Immature natural killer cell (primary cell): Measurements from ENCODE around the gene ADCY3. TPM values are rescaled to one million over a fixed set of nuclear protein-coding genes. Genes with fewer than 3 reads are reported as not detected.

Source experiments
- DNase-seq, 3 donors: peaks; one replicate each; pipeline ENCODE4 v3.0.0; 2022; ENCODE audit warnings: mixed read lengths in 1 of 3
- H3K27ac Mint-ChIP-seq, 6 donors: one replicate each; pipeline ENCODE4 v1.8.0; 2020; ENCODE audit warnings: mixed read lengths in 6 of 6, mild to moderate bottlenecking in 5 of 6, inconsistent platforms in 4 of 6, moderate library complexity in 3 of 6
- H3K27me3 Mint-ChIP-seq, 3 donors: one replicate each; pipeline ENCODE4 v1.8.0; 2020 to 2021; ENCODE audit warnings: low read depth in 3 of 3, mild to moderate bottlenecking in 3 of 3, mixed read lengths in 3 of 3, moderate library complexity in 3 of 3, inconsistent platforms in 1 of 3
- H3K36me3 Mint-ChIP-seq, 3 donors: one replicate each; pipeline ENCODE4 v1.8.0; 2020; ENCODE audit warnings: mixed read lengths in 3 of 3, inconsistent platforms in 2 of 3, mild to moderate bottlenecking in 2 of 3
- H3K4me1 Mint-ChIP-seq, 2 donors: one replicate each; pipeline ENCODE4 v1.8.0; 2020; ENCODE audit warnings: inconsistent platforms in 2 of 2, mild to moderate bottlenecking in 2 of 2, mixed read lengths in 2 of 2, moderate library complexity in 1 of 2
- H3K4me3 Mint-ChIP-seq, 5 donors: one replicate each; pipeline ENCODE4 v1.8.0; 2020; ENCODE audit warnings: mild to moderate bottlenecking in 5 of 5, mixed read lengths in 5 of 5, inconsistent platforms in 3 of 5, moderate library complexity in 3 of 5
- H3K9me3 Mint-ChIP-seq, 6 donors: one replicate each; pipeline ENCODE4 v1.8.0; 2020; ENCODE audit warnings: mild to moderate bottlenecking in 6 of 6, mixed read lengths in 6 of 6, inconsistent platforms in 4 of 6, moderate library complexity in 3 of 6
- polyA plus RNA-seq, 3 donors: library from polyadenylated mRNA; unstranded; fragments of 300-500 nt; fragmentation: Illumina TruSeq; gene quantifications; one replicate each; pipeline ENCODE4 v1.2.3, GENCODE V29; 2021

ADCY3 gene
- polyA plus RNA-seq, 3 donors from 2014 or later: 0.86 to 2.1 TPM; not detected in 1

DNA sequence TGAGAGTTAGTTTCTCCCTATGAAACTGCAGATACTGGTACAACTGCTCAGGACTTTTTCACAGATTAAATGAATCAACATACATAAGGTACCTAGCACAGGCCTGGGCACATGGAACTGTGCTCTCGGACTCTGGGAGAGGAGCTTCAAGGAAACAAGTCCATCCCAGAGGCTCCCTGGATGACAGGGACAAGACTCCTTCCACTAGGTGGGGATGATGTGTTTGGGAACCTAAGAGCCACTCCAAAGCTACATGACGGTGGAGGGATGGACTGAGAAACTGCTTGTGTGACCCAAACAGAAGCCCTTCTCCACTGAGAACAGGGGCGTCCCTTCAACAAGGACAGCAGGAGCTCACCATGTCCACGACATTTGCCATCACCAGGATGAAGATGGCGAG is 89.7 kb downstream of the ADCY3 start:
- H3K36me3 Mint-ChIP-seq: no peaks in the 10 kb centered on the region
- peaks cover 0 to 2% (median 0%) of the 10 kb centered on the region in 6 donors for H3K9me3 Mint-ChIP-seq
- H3K27me3 Mint-ChIP-seq: peaks cover 2 to 4% (median 2%) of the 10 kb centered on the region in 3 donors
- H3K4me3 Mint-ChIP-seq: no peak overlapping the region
- H3K27ac Mint-ChIP-seq: no peak overlapping the region
- peaks cover 19 to 24% of the 10 kb centered on the region in 2 donors for H3K4me1 Mint-ChIP-seq
- DNase-seq: no peak

DNA sequence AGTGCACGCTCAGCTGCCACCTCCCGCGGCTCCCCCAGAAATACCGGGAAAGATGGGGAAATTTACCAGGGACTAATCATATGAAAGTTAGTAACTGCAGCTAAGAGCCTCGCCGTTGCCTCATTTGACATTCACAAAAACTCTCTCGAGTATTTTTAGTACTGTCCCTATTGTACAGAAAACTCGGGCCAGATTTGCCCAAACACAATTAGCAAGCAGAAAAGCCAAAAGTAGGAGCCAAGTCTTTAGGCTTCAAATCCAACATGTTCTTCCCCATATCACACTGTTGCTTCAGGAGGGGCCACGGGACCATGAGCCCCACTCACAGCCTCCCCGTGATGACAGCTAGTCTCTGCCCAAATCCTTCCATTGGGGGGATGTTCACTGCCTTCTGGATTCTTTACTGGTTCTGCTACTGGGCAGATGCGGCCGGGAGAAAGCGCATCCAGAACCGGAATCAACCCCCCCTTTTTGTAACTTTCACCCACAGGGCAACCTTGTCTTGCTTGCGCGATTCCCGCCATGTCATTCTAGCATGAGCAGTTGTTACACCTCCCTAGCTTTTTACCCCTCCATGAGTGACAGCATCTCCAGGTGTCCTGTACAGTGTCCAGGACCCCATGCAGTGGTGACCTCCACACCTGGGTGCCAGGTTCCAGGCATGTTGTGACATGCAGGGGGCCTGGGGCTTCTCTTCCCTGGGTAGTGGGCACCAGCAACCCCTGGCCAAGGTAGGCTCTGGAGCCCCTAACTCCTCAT is 91.6 kb downstream of the ADCY3 start:
- Mint-ChIP-seq H3K9me3 (peaks cover 0 to 2% (median 0%) of the 10 kb centered on the region in 6 donors), H3K27me3 (peaks cover 2 to 3% (median 2%) of the 10 kb centered on the region in 3 donors), H3K27ac (peak overlapping the region in 2 of 6 donors; percentile 2 to 21), H3K4me1 (peaks cover 19 to 24% of the 10 kb centered on the region in 2 donors), H3K36me3 (no peaks in the 10 kb centered on the region), H3K4me3 (no peak overlapping the region)
- no peak for DNase-seq

DNA sequence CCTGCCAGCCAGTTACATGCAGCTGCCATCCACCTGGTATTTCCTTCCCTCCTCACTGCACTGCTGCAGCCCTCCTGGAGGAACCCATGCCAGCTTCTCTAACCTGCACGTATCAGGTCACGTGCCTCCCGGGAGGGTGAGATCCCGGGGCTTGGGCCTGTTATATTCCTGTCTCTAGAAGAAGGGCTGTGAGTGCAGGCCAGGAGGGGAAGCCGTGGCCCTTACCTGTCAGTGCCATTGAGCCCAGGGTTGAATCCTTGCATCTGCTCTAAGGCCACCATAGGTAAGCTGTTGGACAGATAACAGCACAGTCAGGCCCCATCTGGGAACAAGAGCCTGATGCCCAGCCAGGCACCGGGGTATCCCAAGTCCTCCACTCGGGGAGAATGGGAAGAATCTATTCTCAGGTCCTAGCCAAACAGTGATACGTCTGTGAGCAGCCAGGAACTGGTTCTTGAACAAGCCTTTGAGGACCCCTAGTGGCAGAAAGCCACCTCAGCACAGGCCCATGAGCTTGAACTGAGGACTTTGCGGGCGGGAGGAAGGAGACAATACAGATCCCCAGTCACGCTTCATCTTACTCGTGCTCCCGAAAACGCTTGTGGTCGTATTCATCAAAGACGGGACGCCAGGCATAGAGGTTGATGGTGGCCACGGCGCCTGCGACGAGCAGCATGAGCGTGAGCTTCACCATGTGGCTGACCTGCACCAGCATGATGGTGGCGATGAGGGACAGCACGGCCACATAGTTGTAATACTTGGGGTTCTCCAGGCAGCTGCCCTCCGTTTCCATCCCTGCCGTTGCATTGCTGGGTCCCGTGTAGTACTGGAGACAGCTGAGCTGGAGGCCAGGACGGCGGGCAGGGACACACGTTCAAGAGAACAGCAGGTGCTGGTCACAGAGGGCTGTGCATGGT is 92.5 kb downstream of the ADCY3 start:
- DNase-seq: peak; percentile 64 to 75 (median 69)
- H3K27ac Mint-ChIP-seq: peak overlapping the region in 4 of 6 donors; percentile 2 to 46 (median 36)
- H3K27me3 Mint-ChIP-seq: peaks cover 2% of the 10 kb centered on the region in 3 donors
- no peaks in the 10 kb centered on the region for H3K36me3 Mint-ChIP-seq
- H3K4me1 Mint-ChIP-seq: peaks cover 19 to 24% of the 10 kb centered on the region in 2 donors
- peak overlapping the region in 2 of 5 donors; percentile 30 to 32 for H3K4me3 Mint-ChIP-seq
- H3K9me3 Mint-ChIP-seq: peaks cover 0 to 2% (median 0%) of the 10 kb centered on the region in 6 donors

DNA sequence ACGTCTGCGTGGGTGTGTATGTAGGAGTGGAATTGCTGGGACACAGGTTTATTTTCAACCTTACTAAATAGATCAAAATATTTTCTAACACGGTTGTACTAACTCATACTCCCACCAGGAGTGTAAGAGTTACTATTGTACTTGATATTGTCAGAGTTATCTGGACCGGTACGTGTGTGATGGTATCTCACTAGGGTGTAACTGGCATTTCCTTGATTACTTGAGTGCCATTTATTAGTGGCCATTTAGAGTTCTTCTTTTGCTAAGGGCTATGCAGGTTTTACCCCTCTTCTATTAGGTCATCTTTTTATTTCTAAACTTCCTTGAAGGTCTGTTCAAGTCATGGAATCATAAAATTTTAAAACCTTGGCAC is 93.3 kb downstream of the ADCY3 start:
- DNase-seq: no peak
- peaks cover 19 to 24% of the 10 kb centered on the region in 2 donors for H3K4me1 Mint-ChIP-seq
- H3K4me3 Mint-ChIP-seq: peak overlapping the region in 2 of 5 donors; percentile 0 to 32
- no peaks in the 10 kb centered on the region for H3K9me3 Mint-ChIP-seq
- H3K36me3 Mint-ChIP-seq: no peaks in the 10 kb centered on the region
- H3K27ac Mint-ChIP-seq: peak overlapping the region in 2 of 6 donors; percentile 2 to 14
- peaks cover 0 to 2% (median 0%) of the 10 kb centered on the region in 3 donors for H3K27me3 Mint-ChIP-seq

DNA sequence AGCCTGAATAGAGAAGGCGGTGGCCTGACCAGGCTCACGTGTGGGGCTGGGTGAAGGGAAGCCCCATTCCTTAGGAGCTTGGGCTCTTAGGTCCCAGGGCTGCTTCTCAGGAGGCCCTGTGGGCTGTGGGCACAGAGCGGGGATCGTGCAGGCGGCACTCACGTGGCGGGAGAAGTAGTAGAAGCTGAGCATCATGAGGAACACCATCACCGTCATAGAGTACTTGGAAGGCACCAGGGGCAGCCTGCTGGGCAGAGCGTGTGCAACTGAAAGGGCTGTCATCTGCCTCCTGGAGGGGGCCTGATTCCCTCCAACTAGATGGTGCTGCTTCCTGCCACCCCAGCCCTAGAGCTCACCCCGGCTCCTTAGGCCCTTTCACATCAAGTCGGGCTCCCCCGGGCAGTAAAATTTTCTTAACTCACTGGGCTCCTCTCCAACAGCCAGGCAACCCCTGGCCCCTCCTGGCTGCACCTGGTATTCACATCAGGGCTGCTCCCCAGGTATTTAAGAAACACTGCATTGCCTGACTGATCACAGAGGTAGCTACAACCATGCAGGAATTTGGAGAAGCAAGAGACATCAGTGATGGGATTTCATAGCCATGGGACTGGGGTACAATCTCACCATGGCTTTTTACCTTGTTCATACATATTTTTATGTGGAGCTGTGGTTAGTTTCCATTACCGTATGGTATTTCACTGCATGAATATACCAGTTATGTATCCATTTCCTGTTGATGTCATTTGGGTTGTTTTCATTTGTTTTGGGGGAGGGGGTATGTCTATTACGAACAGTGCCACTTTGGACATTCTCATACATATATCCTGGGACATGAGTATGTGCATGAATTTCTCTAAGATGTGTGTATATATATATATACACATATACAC is 93.9 kb downstream of the ADCY3 start:
- DNase-seq: peak in 1 of 3 donors; percentile 12
- Mint-ChIP-seq H3K27ac (peak overlapping the region in 5 of 6 donors; percentile 2 to 65 (median 38)), H3K4me3 (peak overlapping the region in 1 of 5 donors; percentile 0), H3K4me1 (peaks cover 19 to 24% of the 10 kb centered on the region in 2 donors), H3K36me3 (no peaks in the 10 kb centered on the region), H3K27me3 (no peaks in the 10 kb centered on the region), H3K9me3 (no peaks in the 10 kb centered on the region)

DNA sequence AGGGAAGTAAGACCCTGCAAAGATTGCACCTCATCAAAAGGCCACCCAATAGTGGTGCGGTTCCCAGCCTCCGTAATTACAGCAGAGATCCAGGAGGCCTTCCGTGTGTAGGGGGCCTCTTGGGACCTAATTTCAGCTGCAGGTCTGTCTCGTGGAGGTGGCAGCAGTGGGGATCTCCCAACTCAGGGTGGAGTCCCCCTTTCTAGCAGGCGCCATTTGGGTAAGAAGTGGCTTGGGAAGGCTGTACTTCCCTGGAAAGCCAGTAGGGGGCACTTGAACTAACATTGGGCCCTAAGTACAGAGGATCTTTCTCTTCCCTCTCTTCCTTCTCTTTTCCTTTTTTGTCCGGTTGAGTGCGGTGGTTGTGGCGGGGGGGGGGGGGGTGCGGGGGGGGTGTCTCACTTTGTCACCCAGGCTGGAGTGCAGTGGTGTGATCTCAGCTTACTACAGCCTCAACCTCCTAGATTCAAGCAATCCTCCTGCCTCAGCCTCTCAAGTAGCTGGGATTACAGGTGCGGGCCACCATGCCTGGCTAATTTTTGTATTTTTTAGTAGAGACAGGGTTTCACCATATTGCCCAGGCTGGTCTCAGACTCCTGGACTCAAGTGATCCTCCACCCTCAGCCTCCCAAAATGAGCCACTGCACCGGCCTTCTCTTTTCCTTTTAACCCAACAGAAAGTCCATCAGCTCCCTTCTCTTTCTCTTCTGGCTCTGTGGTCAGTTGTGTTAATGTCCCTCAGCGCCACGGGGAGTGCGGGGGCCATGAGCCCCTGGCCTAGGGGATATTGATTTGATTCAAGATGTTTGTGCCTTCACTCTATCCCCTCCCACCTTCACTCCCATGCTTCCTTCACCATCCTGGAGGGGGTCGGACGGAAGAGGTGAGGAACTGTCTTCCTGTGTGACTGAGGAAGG is 94.8 kb downstream of the ADCY3 start:
- H3K27me3 Mint-ChIP-seq: no peaks in the 10 kb centered on the region
- peak overlapping the region in 3 of 6 donors; percentile 2 to 61 (median 38) for H3K27ac Mint-ChIP-seq
- H3K4me1 Mint-ChIP-seq: peaks cover 19 to 24% of the 10 kb centered on the region in 2 donors
- peak in 2 of 3 donors; percentile 11 to 19 for DNase-seq
- H3K9me3 Mint-ChIP-seq: no peaks in the 10 kb centered on the region
- H3K36me3 Mint-ChIP-seq: peaks cover 0 to 8% (median 0%) of the 10 kb centered on the region in 3 donors
- H3K4me3 Mint-ChIP-seq: no peak overlapping the region

DNA sequence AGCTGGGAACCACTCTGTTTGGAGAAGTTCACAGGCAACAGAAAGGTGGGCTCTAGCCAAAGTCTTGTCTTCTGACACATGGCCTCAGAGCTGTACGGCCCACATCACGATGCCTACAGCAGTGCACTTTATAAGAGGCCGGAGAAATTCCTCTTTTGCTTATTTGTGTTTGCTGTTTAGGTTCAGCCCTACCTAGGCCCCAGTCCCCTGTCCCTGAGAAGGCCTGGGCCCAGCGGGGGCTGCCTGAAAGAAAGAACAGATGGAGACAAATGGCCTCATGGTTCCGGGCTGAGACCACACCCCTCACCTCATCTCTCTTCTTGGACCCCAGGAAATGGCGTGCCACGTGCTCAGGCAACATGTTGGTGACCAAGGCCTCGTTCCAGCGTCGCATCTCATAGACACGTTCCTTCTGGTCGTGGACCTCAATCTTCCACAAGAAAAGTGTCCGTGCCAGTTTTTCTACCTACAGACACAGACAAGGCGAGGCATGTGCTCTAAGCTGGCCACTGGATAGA is 95.9 kb downstream of the ADCY3 start:
- no peaks in the 10 kb centered on the region for H3K9me3 Mint-ChIP-seq
- no peak for DNase-seq
- peaks cover 0 to 8% (median 1%) of the 10 kb centered on the region in 3 donors for H3K36me3 Mint-ChIP-seq
- H3K27ac Mint-ChIP-seq: no peak overlapping the region
- no peak overlapping the region for H3K4me3 Mint-ChIP-seq
- no peaks in the 10 kb centered on the region for H3K27me3 Mint-ChIP-seq
- H3K4me1 Mint-ChIP-seq: peaks cover 19 to 24% of the 10 kb centered on the region in 2 donors

DNA sequence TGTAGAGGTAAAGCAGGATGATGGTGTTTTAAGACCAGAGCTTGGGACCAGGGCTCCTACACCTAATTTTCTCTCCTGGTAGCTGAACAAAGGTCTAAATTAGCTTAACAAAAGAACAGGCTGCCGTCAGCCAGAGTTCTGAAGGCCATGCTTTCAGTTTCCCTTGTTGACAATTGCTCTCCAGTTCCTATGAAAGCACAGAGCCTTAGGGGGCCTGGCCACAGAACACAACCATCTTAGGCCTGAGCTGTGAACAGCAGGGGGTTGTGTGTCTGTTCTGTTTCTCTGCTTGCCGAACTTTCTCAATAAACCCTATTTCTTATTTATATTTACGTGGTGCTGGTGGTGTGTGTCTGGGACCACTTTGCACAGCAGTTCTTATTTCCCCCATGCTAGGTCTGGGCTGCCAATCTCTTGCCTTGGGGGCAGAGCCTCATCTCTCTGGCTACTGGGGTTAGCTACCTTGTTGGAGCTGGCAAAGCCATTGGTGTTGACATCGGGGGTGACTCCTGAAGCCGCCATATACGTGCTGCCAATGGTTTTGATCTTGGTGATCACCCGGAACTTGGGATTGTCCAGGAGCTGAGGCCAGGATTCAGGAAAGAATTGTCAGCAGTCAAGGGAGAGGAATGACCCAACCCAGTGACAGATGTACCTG is 97.9 kb downstream of the ADCY3 start:
- no peak for DNase-seq
- no peak overlapping the region for H3K4me3 Mint-ChIP-seq
- no peaks in the 10 kb centered on the region for H3K9me3 Mint-ChIP-seq
- no peaks in the 10 kb centered on the region for H3K27me3 Mint-ChIP-seq
- peaks cover 13 to 16% of the 10 kb centered on the region in 2 donors for H3K4me1 Mint-ChIP-seq
- peak overlapping the region in 3 of 6 donors; percentile 23 to 35 (median 26) for H3K27ac Mint-ChIP-seq
- H3K36me3 Mint-ChIP-seq: peaks cover 9 to 26% (median 9%) of the 10 kb centered on the region in 3 donors

DNA sequence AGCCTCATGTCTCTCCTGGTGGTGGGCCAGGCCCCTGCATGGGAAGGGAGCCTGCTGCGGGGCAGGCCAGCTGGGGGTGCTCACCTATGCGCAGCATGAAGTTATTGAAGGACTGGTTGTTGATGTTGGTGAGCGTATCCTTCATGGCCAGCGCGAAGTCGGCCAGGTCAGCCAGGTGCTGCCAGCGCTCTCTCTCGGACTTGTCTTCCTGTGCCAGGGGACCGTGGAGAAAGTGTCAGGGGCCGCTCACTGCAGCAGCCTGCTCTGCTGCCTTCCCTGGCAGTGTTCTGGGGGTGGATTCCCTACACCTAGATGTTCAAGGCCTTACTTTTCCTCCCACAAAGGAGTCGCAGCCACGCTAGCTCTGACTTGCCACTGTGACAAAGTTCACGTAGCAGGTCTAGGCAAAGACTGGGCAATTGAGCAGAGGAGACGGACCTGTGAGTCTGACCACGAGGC is 98.6 kb downstream of the ADCY3 start:
- Mint-ChIP-seq H3K4me1 (peaks cover 9 to 10% of the 10 kb centered on the region in 2 donors), H3K4me3 (no peak overlapping the region), H3K9me3 (no peaks in the 10 kb centered on the region), H3K36me3 (peaks cover 14 to 32% (median 16%) of the 10 kb centered on the region in 3 donors), H3K27me3 (no peaks in the 10 kb centered on the region), H3K27ac (peak overlapping the region in 2 of 6 donors; percentile 18 to 21)
- no peak for DNase-seq

DNA sequence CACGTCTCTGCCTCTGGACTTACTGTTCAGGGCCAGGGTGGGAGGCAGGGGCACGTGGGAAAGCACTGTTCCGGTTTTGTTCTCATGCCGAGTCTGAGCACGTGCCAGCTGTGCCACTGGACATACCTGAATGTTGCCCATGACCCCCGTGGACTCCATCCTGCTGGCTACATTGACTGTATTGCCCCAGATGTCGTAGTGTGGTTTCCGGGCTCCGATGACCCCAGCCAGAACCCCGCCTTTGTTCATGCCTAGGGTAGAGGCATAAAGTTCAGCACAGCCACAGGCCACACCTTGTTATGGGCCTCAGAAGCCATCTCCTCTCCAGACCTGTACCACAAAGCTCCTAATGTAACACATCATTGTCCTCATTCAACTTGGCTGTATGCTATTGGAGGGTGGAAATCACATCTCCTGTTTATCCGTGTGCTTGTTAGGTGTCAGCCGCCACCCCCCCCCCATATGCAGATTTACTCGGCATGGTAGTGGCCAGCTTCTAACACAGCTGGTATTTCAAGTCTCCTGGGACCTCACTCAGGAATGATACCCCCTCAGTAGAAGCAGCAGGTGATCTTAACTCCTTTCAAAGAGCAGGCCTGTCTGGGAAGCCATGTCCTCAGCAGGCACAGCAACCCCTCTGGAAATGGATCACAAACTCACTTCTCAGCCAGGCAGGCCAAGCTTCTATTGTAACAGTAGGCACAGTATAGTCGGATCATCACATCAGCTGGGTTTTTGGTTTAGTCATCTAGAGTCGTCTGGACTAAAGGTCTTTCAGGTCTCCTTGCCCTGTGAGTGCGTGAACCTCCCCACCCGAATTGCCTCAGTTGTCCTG is 99.2 kb downstream of the ADCY3 start:
- H3K4me1 Mint-ChIP-seq: peaks cover 4 to 5% of the 10 kb centered on the region in 2 donors
- no peaks in the 10 kb centered on the region for H3K9me3 Mint-ChIP-seq
- H3K4me3 Mint-ChIP-seq: no peak overlapping the region
- H3K27ac Mint-ChIP-seq: peak overlapping the region in 2 of 6 donors; percentile 68 to 69
- no peak for DNase-seq
- H3K36me3 Mint-ChIP-seq: peaks cover 14 to 37% (median 16%) of the 10 kb centered on the region in 3 donors
- H3K27me3 Mint-ChIP-seq: no peaks in the 10 kb centered on the region

DNA sequence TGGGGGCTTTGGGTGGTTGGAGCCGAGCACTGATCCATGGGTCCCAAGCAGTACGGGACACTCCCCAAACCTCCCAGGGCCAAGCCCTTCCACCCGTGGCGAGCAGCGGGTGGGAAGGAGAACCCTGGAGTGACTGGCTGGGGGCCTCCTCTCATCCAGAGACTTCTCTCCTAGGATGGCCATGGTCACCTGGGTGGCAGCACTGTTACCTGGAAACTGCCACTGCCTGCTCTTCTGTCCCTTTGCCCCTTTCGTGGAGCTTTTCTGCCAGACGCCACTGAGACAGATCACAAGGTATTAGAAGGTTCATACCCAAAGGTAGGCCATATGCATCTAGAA is 99.9 kb downstream of the ADCY3 start:
- no peaks in the 10 kb centered on the region for H3K9me3 Mint-ChIP-seq
- no peaks in the 10 kb centered on the region for H3K27me3 Mint-ChIP-seq
- H3K4me3 Mint-ChIP-seq: no peak overlapping the region
- no peak overlapping the region for H3K27ac Mint-ChIP-seq
- DNase-seq: no peak
- H3K4me1 Mint-ChIP-seq: peaks cover 8 to 10% of the 10 kb centered on the region in 2 donors
- peaks cover 20 to 43% (median 21%) of the 10 kb centered on the region in 3 donors for H3K36me3 Mint-ChIP-seq
